Inflammatory macrophage treated with lipopolysaccharide for 1 hour (primary cell): ENCODE results near the gene UGT1A8.
A peak's percentile ranks its signal among the peaks of the same experiment; 100 is the strongest.

Experiments used
- DNase-seq, 2 donors: peaks; one replicate each; pipeline ENCODE4 v3.0.0-alpha.2; 2020 to 2022

The UGT1A8 gene

GRCh38 chr2:233803292-233803911, 186.0 kb downstream of the UGT1A8 start:
- DNase-seq: no peak

GRCh38 chr2:233803994-233804393, 186.6 kb downstream of the UGT1A8 start:
- no peak for DNase-seq

GRCh38 chr2:233807215-233807865, 189.9 kb downstream of the UGT1A8 start:
- no peak for DNase-seq

- DNase-seq: no peak
Measured at GRCh38 chr2:233807966-233808935, 190.8 kb downstream of the UGT1A8 start.

GRCh38 chr2:233810385-233810784, 193.0 kb downstream of the UGT1A8 start:
- peak in 1 of 2 donors; percentile 19 for DNase-seq

- DNase-seq: no peak
Measured at GRCh38 chr2:233811087-233811486, 193.7 kb downstream of the UGT1A8 start.

GRCh38 chr2:233811732-233812131, 194.3 kb downstream of the UGT1A8 start:
- no peak for DNase-seq

- no peak for DNase-seq
Measured at GRCh38 chr2:233813236-233814055, 196.0 kb downstream of the UGT1A8 start.

- DNase-seq: no peak
Measured at GRCh38 chr2:233814056-233814835, 196.8 kb downstream of the UGT1A8 start.

- no peak for DNase-seq
Measured at GRCh38 chr2:233815861-233816260, 198.4 kb downstream of the UGT1A8 start.

GRCh38 chr2:233816334-233816733, 198.9 kb downstream of the UGT1A8 start:
- no peak for DNase-seq

GRCh38 chr2:233816771-233817170, 199.3 kb downstream of the UGT1A8 start:
- DNase-seq: no peak

- no peak for DNase-seq
Measured at GRCh38 chr2:233817361-233817911, 200.0 kb downstream of the UGT1A8 start.

GRCh38 chr2:233817995-233818638, 200.7 kb downstream of the UGT1A8 start:
- no peak for DNase-seq

GRCh38 chr2:233818639-233819621, 201.5 kb downstream of the UGT1A8 start:
- no peak for DNase-seq

GRCh38 chr2:233819884-233820773, 202.7 kb downstream of the UGT1A8 start:
- no peak for DNase-seq

- DNase-seq: no peak
Measured at GRCh38 chr2:233820774-233821105, 203.3 kb downstream of the UGT1A8 start.

GRCh38 chr2:233821196-233821595, 203.8 kb downstream of the UGT1A8 start:
- DNase-seq: no peak

- no peak for DNase-seq
Measured at GRCh38 chr2:233821709-233822100, 204.3 kb downstream of the UGT1A8 start.
